ENCODE data around the gene TMEM150A. TPM values are rescaled to one million over a fixed set of nuclear protein-coding genes. Genes with fewer than 3 reads are reported as not detected.
"Not testable (repeated sequence)": the region's sequence is repeated elsewhere in the genome, so short reads cannot be mapped to it uniquely, and the experiment has no call there.

The TMEM150A gene
- polyA plus RNA-seq, 4 donors: 14.9 to 39.7 (median 33.3) TPM

- DNase-seq (ENCODE audit: low read depth in 4 of 4, low spot score in 3 of 4): no peak
These were observed 24.9 kb downstream of the TMEM150A start, which contains the start of gene VAMP8 for GRCh38 chr2:85577386-85578242. VAMP8 (plus strand) TSS chr2:85577586; CDS start chr2:85577647, 61 bp downstream.

GRCh38 chr2:85577063-85577385, 25.5 kb downstream of the TMEM150A start:
- no peak for DNase-seq (ENCODE audit: low read depth in 4 of 4, low spot score in 3 of 4)

GRCh38 chr2:85575739-85576138, 26.8 kb downstream of the TMEM150A start:
- DNase-seq (ENCODE audit: low read depth in 4 of 4, low spot score in 3 of 4): no peak

- DNase-seq (ENCODE audit: low read depth in 4 of 4, low spot score in 3 of 4): no peak
These were observed 36.2 kb downstream of the TMEM150A start for GRCh38 chr2:85566265-85566664.

- DNase-seq (ENCODE audit: low read depth in 4 of 4, low spot score in 3 of 4): no peak
These were observed 38.3 kb downstream of the TMEM150A start for GRCh38 chr2:85564144-85564563.

- DNase-seq (ENCODE audit: low read depth in 4 of 4, low spot score in 3 of 4): peak; percentile 86 to 93 (median 92)
These were observed 41.0 kb downstream of the TMEM150A start, which contains the start of gene GGCX for GRCh38 chr2:85561280-85562212. GGCX (minus strand) TSS chr2:85561493; CDS start chr2:85561428, 65 bp downstream.

GRCh38 chr2:85560812-85561279, 41.7 kb downstream of the TMEM150A start:
- DNase-seq (ENCODE audit: low read depth in 4 of 4, low spot score in 3 of 4): no peak

GRCh38 chr2:85560403-85560726, 42.1 kb downstream of the TMEM150A start:
- not testable (repeated sequence) for DNase-seq (ENCODE audit: low read depth in 4 of 4, low spot score in 3 of 4)

GRCh38 chr2:85558160-85558559, 44.3 kb downstream of the TMEM150A start:
- DNase-seq (ENCODE audit: low read depth in 4 of 4, low spot score in 3 of 4): no peak

GRCh38 chr2:85557130-85557529, 45.4 kb downstream of the TMEM150A start:
- DNase-seq (ENCODE audit: low read depth in 4 of 4, low spot score in 3 of 4): no peak

- no peak for DNase-seq (ENCODE audit: low read depth in 4 of 4, low spot score in 3 of 4)
These were observed 47.4 kb downstream of the TMEM150A start for GRCh38 chr2:85554980-85555612.

- no peak for DNase-seq (ENCODE audit: low read depth in 4 of 4, low spot score in 3 of 4)
These were observed 49.3 kb downstream of the TMEM150A start for GRCh38 chr2:85553184-85553583.

GRCh38 chr2:85551698-85552678, 50.5 kb downstream of the TMEM150A start:
- DNase-seq (ENCODE audit: low read depth in 4 of 4, low spot score in 3 of 4): peak in 3 of 4 donors; percentile 54 to 59 (median 58)

GRCh38 chr2:85550486-85550885, 52.0 kb downstream of the TMEM150A start:
- no peak for DNase-seq (ENCODE audit: low read depth in 4 of 4, low spot score in 3 of 4)

GRCh38 chr2:85549826-85550225, 52.7 kb downstream of the TMEM150A start:
- DNase-seq (ENCODE audit: low read depth in 4 of 4, low spot score in 3 of 4): no peak

- DNase-seq (ENCODE audit: low read depth in 4 of 4, low spot score in 3 of 4): no peak
These were observed 53.4 kb downstream of the TMEM150A start for GRCh38 chr2:85549095-85549494.

- no peak for DNase-seq (ENCODE audit: low read depth in 4 of 4, low spot score in 3 of 4)
These were observed 53.9 kb downstream of the TMEM150A start for GRCh38 chr2:85548608-85548900.

All from left renal pelvis (tissue), 4 donors.